GM12878 (cell line): Measurements from ENCODE around the gene JAKMIP1. TPM values are rescaled to one million over a fixed set of nuclear protein-coding genes. Genes with fewer than 3 reads are reported as not detected.

Experiments used
- ATAC-seq: fragments of 200-7000 bp; cut with Tn5 transposase; 3 replicates; pipeline ENCODE4 v1.9.1; 2020; ENCODE audit warnings: mild to moderate bottlenecking, moderate library complexity
- Bru-seq: library from RNA; stranded (reverse); fragments of 400-500 nt; gene quantifications from one replicate; lab custom pipeline; 2021; lab: Mats Ljungman, UMichigan
- BruChase-seq, 2 experiments: library from RNA; stranded (reverse); fragments of 400-500 nt; gene quantifications; one replicate each; lab custom pipeline; 2021; lab: Mats Ljungman, UMichigan
- BruUV-seq: library from RNA; stranded (reverse); fragments of 400-500 nt; replicated peaks from 2 replicates; lab custom pipeline; 2021; lab: Mats Ljungman, UMichigan
- CTCF ChIA-PET: fragments of 300-600 bp; sonication (Branson Sonifier 250); formaldehyde crosslinking; extraction: SDS; loops from one replicate; lab custom pipeline; 2021; ENCODE audit warnings: inconsistent platforms; lab: Yijun Ruan, JAX
- POLR2A ChIA-PET: fragments of 350-600 bp; formaldehyde crosslinking; extraction: SDS; loops from one replicate; lab custom pipeline; 2021; ENCODE audit warnings: inconsistent platforms; lab: Charles Lee
- RAD21 ChIA-PET: fragments of 300-600 bp; sonication (Branson Sonifier 250); formaldehyde crosslinking; loops from one replicate; lab custom pipeline; 2023; ENCODE audit warnings: antibody characterized with exemption; ENCODE audit not compliant: unreplicated experiment; lab: Charles Lee
- SMC1A ChIA-PET: fragments of 300-600 bp; sonication (Branson Sonifier 250); formaldehyde crosslinking; loops from one replicate; lab custom pipeline; 2023; ENCODE audit not compliant: unreplicated experiment, uncharacterized antibody; lab: Charles Lee
- DNase-seq: peaks from one replicate; pipeline ENCODE4 v3.0.0-alpha.2; 2011; ENCODE audit warnings: low read depth, low spot score
- FAIRE-seq: peaks from 3 replicates; lab custom pipeline; 2011; peaks lifted over from hg19 to GRCh38; lab: Jason Lieb, UNC
- H2AFZ ChIP-seq: 2 replicates; pipeline ENCODE4 v1.6.0; 2011; ENCODE audit warnings: low read depth, low read length, control low read depth; ENCODE audit not compliant: control insufficient read depth
- H3K27ac ChIP-seq: 2 replicates; pipeline ENCODE4 v1.5.1; 2011; ENCODE audit warnings: control low read depth; ENCODE audit not compliant: control insufficient read depth, insufficient read depth
- H3K27me3 ChIP-seq, 2 experiments: replicated peaks in 1 of 2; 2 replicates each; pipeline versions ENCODE4 v1.6.0 to v1.6.1; 2011; ENCODE audit warnings: low read length in 1 of 2; ENCODE audit not compliant: control insufficient read depth in 2 of 2, insufficient read depth in 2 of 2
- H3K36me3 ChIP-seq, 2 experiments: 2 replicates each; pipeline ENCODE4 v1.5.1; 2011; ENCODE audit warnings: low read length in 1 of 2; ENCODE audit not compliant: control insufficient read depth in 2 of 2, insufficient read depth in 2 of 2
- H3K4me1 ChIP-seq: 2 replicates; pipeline ENCODE4 v1.6.1; 2011; ENCODE audit warnings: mild to moderate bottlenecking, low read length, moderate library complexity, mixed read lengths; ENCODE audit not compliant: control insufficient read depth, insufficient read depth
- H3K4me2 ChIP-seq: 2 replicates; pipeline ENCODE4 v1.6.0; 2011; ENCODE audit warnings: control low read depth; ENCODE audit not compliant: control insufficient read depth, insufficient read depth
- H3K4me3 ChIP-seq: fragments of 200-600 bp; sonication (generic); 2 replicates; pipeline ENCODE4 v1.5.1; 2016
- H3K79me2 ChIP-seq: 2 replicates; pipeline ENCODE4 v1.6.0; 2011; ENCODE audit warnings: low read length; ENCODE audit not compliant: control insufficient read depth, insufficient read depth
- H3K9ac ChIP-seq: 2 replicates; pipeline ENCODE4 v1.8.0; 2011; ENCODE audit warnings: low read length, control low read depth, mixed read lengths; ENCODE audit not compliant: control insufficient read depth, insufficient read depth
- H3K9me3 ChIP-seq: replicated peaks from 3 replicates; pipeline ENCODE4 v1.5.1; 2011; ENCODE audit warnings: mild to moderate bottlenecking, low read length; ENCODE audit not compliant: control insufficient read depth, insufficient read depth
- H4K20me1 ChIP-seq: 2 replicates; pipeline ENCODE4 v1.6.0; 2011; ENCODE audit not compliant: control insufficient read depth, insufficient read depth
- CBFB ChIP-seq: IDR thresholded peaks from 2 replicates; pipeline ENCODE4 v1.6.1; 2016; ENCODE audit warnings: antibody characterized with exemption, low read depth
- HDGF ChIP-seq: fragments of 450-650 bp; IDR thresholded peaks from 2 replicates; pipeline ENCODE4 v1.6.1; 2016; ENCODE audit warnings: antibody characterized with exemption
- IKZF1 ChIP-seq: fragments of 450-650 bp; conservative IDR thresholded peaks from 2 replicates; pipeline ENCODE4 v1.6.1; 2017; ENCODE audit warnings: antibody characterized with exemption, mild to moderate bottlenecking
- MXI1 ChIP-seq: fragments of 150-350 bp; IDR thresholded peaks from 2 replicates; pipeline ENCODE4 v1.6.1; 2011; ENCODE audit warnings: low read depth, mild to moderate bottlenecking, inconsistent platforms, low read length, improper control_type of control experiment
- POLR2AphosphoS5 ChIP-seq: IDR thresholded peaks from 2 replicates; pipeline ENCODE4 v1.6.1; 2011; ENCODE audit warnings: mild to moderate bottlenecking, low read length, inconsistent platforms
- RELA ChIP-seq: fragments of 450-650 bp; IDR thresholded peaks from 2 replicates; pipeline ENCODE4 v1.8.0; 2014; ENCODE audit warnings: borderline replicate concordance; ENCODE audit not compliant: partially characterized antibody
- RFX5 ChIP-seq: IDR thresholded peaks from 2 replicates; pipeline ENCODE4 v1.6.1; 2011; ENCODE audit warnings: low read depth, low read length, improper control_type of control experiment
- SREBF1 ChIP-seq: IDR thresholded peaks from 2 replicates; pipeline ENCODE4 v1.6.1; 2012; ENCODE audit warnings: mild to moderate bottlenecking, low read length
- STAT1 ChIP-seq: fragments of 450-650 bp; conservative IDR thresholded peaks from 2 replicates; pipeline ENCODE4 v1.6.1; 2014; ENCODE audit warnings: antibody characterized with exemption, mild to moderate bottlenecking
- TAF1 ChIP-seq: IDR thresholded peaks from 2 replicates; pipeline ENCODE4 v1.6.1; 2011; ENCODE audit warnings: mild to moderate bottlenecking, low read depth, low read length, borderline replicate concordance
- WGBS: methylation state at CpG from one replicate; pipeline ENCODE4 v1.1.6; 2016; ENCODE audit warnings: low lambda C conversion rate; ENCODE audit not compliant: insufficient replicate concordance, insufficient coverage; ENCODE audit errors: missing lambda C conversion rate; 5-methylcytosine and 5-hydroxymethylcytosine counted together
- in situ Hi-C: fragments of 300-500 bp; cut with MboI; formaldehyde crosslinking; loops from 9 replicates; pipeline ENCODE4 v1.14.3; 2018; ENCODE audit warnings: mixed read lengths
- intact Hi-C: fragments of 100-400 bp; cut with micrococcal nuclease; formaldehyde crosslinking; loops from one replicate; pipeline ENCODE4 v1.14.2; 2022; ENCODE audit not compliant: unreplicated experiment
- long read RNA-seq, 2 experiments: library from polyadenylated mRNA; unstranded; transcript quantifications; one replicate each; pipeline ENCODE4 v2.0.0, GENCODE V29; 2019 to 2020
- polyA minus RNA-seq, 3 experiments: library from RNA; depleted of rRNA, polyadenylated mRNA; stranded (reverse); fragments of >200 nt; gene quantifications; 2 replicates each; pipeline ENCODE4 v1.2.3, GENCODE V29; 2011
- polyA plus RNA-seq, 11 experiments: library from polyadenylated mRNA; depleted of rRNA in 4 of 11; unstranded in 6 of 11; stranded (reverse) in 5 of 11; fragments of >200 nt; fragmentation: Nextera tagmentation in 4 of 11; fragmentation: Illumina TruSeq in 1 of 11; extraction: Ambion mirVana in 4 of 11; extraction: Trizol in 1 of 11; gene quantifications; 1 replicate in 1 of 11; 2 replicates in 10 of 11; pipeline versions ENCODE4 v1.2.1 to v1.2.3, GENCODE V29; 2011 to 2016; ENCODE audit warnings: inconsistent platforms in 2 of 11, missing spikeins in 2 of 11, low read depth in 1 of 11
- total RNA-seq, 4 experiments: library from RNA; depleted of rRNA in 3 of 4; stranded (reverse); fragments of >200 nt in 3 of 4; fragmentation: Illumina TruSeq in 1 of 4; extraction: Trizol in 1 of 4; gene quantifications; 2 replicates each; pipeline versions ENCODE4 v1.2.1 to v1.2.3, GENCODE V29; 2013 to 2021
- TF ChIP-seq, protein P1 (sequence below): fragments of 450-650 bp; IDR thresholded peaks from 2 replicates; pipeline ENCODE4 v1.6.1; 2017; ENCODE audit warnings: borderline replicate concordance
- TF ChIP-seq, protein P2 (sequence below): IDR thresholded peaks from 2 replicates; pipeline ENCODE4 v1.6.1; 2011; ENCODE audit warnings: mild to moderate bottlenecking, low read depth, low read length, moderate library complexity; ENCODE audit not compliant: insufficient replicate concordance
- TF ChIP-seq, protein P3 (sequence below): IDR thresholded peaks from 2 replicates; pipeline ENCODE4 v1.6.1; 2012; ENCODE audit warnings: low read depth, low read length, improper control_type of control experiment

Gene JAKMIP1
- 21.3 and 27.7 TPM in 2 replicates for total RNA-seq (2013; cell fraction: nucleolus; rRNA removed)
- total RNA-seq (2014; rRNA removed) (12.4 and 15.1 TPM in 2 replicates), total RNA-seq (2014; rRNA removed; fragmentation: Illumina TruSeq; extraction: Trizol) (8.7 and 9.5 TPM in 2 replicates), total RNA-seq (2021) (14.2 and 15.0 TPM in 2 replicates), polyA plus RNA-seq (2011; rRNA removed) (16.7 and 20.3 TPM in 2 replicates), polyA plus RNA-seq (2014; fragmentation: Illumina TruSeq; extraction: Trizol) (7.2 and 9.8 TPM in 2 replicates), polyA plus RNA-seq (2014; fragmentation: Nextera tagmentation; extraction: Ambion mirVana) (1 to 10 TPM in 1 of 2 experiments, under 1 TPM in 1; 0.52 to 1.6 TPM), polyA plus RNA-seq (2014; rRNA removed) (11.8 and 12.2 TPM in 2 replicates), polyA plus RNA-seq (2016; fragmentation: Nextera tagmentation; extraction: Ambion mirVana) (10 to 100 TPM; 15.9 to 16.6 TPM), polyA minus RNA-seq (2011; rRNA and poly(A)+ RNA removed) (6.1 and 12.1 TPM in 2 replicates), Bru-seq, nascent RNA (percentile 63 among the genes with signal in this experiment), BruChase-seq, experiment 1, labeled RNA remaining after a 6-hour chase (percentile 71 among the genes with signal in this experiment), BruChase-seq, experiment 2, labeled RNA remaining after a 2-hour chase (percentile 68 among the genes with signal in this experiment)
- 5.9 TPM for polyA plus RNA-seq (2011; ENCODE audit: low read depth)
- polyA plus RNA-seq (2011; cell fraction: cytosol; rRNA removed) = 12.9 and 19.9 TPM in 2 replicates
- 22.6 and 29.3 TPM in 2 replicates for polyA plus RNA-seq (2011; cell fraction: nucleus; rRNA removed)
- polyA plus RNA-seq (2012) = 8.7 and 10.8 TPM in 2 replicates
- 5.9 and 6.0 TPM in 2 replicates for polyA minus RNA-seq (2011; cell fraction: cytosol; rRNA and poly(A)+ RNA removed)
- polyA minus RNA-seq (2011; cell fraction: nucleus; rRNA and poly(A)+ RNA removed) = 11.4 and 21.7 TPM in 2 replicates
- long read RNA-seq, experiment 1, transcript JAKMIP1-201 (13 exons, 2,585 nt) = major isoform, 8 of 9 reads
- long read RNA-seq, experiment 1, partial matches to known transcripts = 1 of 9 reads
- long read RNA-seq, experiment 1, other reads (novel, unspliced or antisense) = 0 of 9 reads
- long read RNA-seq, experiment 2, transcript JAKMIP1-201 (13 exons, 2,585 nt) = major isoform, 11 of 17 reads
- long read RNA-seq, experiment 2, partial matches to known transcripts = 0 of 17 reads
- long read RNA-seq, experiment 2, other reads (novel, unspliced or antisense) = 6 of 17 reads

DNA sequence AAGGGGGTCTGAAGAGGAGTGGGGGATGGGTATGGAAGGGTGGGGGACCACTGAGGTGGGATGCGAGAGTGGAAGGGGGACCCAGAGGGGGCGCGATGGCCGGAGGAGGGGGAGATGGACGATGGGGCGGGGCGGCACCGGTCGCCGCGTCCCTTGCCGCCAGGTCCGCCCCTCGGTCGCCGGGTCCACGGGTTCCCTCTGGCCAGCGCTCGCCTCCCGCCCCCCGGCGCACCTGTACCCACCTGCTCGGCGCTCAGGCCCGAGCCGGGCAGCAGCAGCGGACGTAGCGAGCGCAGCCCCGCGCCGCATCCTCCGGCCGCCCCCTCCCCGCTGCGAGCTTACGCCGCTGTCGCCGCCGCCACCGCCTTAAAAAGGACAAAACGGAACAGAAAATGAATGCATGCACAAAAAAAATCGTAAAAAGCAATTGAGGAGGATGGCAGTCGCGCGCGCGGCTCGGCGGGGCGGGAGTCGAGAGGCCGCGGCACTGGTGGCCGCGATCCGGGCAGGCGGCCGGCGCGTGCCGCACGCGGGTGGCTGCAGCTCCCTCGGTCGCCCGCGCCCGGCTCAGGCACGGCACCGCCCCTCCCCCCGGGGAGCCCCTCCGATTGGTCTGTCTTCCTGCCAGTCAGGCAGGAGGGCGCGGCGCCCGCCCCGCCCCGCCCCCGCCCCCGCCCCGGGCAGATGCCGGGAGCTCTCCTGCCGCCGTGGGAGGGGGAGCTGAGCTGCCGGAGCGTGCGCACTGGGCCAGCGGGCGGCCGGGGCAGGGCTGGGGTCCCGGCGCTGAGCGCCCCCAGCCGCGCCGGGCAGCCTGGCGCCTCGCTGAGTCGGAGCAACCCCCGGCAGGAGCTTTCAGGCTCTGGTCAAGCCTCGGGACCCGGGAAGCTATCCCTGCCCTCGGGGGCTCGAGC lies at the start of gene JAKMIP1:
JAKMIP1 (minus strand) TSS at position 539 of the 911 bp plus-strand sequence. CDS start 87,699 bp downstream, outside the sequence.
- WGBS = 1% methylated on average over 82 of the region's 107 CpGs
- DNase-seq (no peak), FAIRE-seq (no peak), ATAC-seq (peak; percentile 62)
- H3K27ac ChIP-seq = peak within 1 kb of the TSS; percentile 85
- RAD21 ChIA-PET = interaction anchor here (0.6 to 8.0 kb wide), 18 partner anchors 9 to 375 kb away, joined by 3 to 120 read pairs (median 4); partner anchors contain the start of genes MAN2B2 and WFS1
- SMC1A ChIA-PET = interaction anchor here (0.9 to 10.3 kb wide), 11 partner anchors 9 to 112 kb away, joined by 3 to 161 read pairs (median 5); no protein-coding TSS in a partner anchor
- H3K9me3 ChIP-seq = peaks cover 3% of the 10 kb centered on the region; the same call in 2 of the 3 replicates
- no peaks in the 10 kb centered on the region for H4K20me1 ChIP-seq
- peak within 1 kb of the TSS; percentile 88 for H2AFZ ChIP-seq
- peaks cover 16% of the 10 kb centered on the region for H3K79me2 ChIP-seq
- in situ Hi-C loops = no loop called here
- H3K4me3 ChIP-seq = peak within 1 kb of the TSS; percentile 98
- CTCF ChIA-PET = interaction anchor here (0.6 to 4.1 kb wide), 10 partner anchors 14 to 505 kb away, joined by 3 to 34 read pairs (median 3); no protein-coding TSS in a partner anchor
- peaks cover 30% of the 10 kb centered on the region for H3K4me1 ChIP-seq
- BruUV-seq = no TSS peak
- H3K9ac ChIP-seq = peak within 1 kb of the TSS; percentile 94
- H3K4me2 ChIP-seq = peak within 1 kb of the TSS; percentile 99
- intact Hi-C loops = no loop called here
- POLR2A ChIA-PET = interaction anchor here (0.9 to 5.2 kb wide), 10 partner anchors 8 to 78 kb away, joined by 3 to 84 read pairs (median 4); partner anchors contain the start of gene WFS1
- H3K27me3 ChIP-seq = no peaks in the 10 kb centered on the region
- H3K36me3 ChIP-seq = no peaks in the 10 kb centered on the region; a peak in 1 of 4 replicates
- TF ChIP-seq, protein P1, sequence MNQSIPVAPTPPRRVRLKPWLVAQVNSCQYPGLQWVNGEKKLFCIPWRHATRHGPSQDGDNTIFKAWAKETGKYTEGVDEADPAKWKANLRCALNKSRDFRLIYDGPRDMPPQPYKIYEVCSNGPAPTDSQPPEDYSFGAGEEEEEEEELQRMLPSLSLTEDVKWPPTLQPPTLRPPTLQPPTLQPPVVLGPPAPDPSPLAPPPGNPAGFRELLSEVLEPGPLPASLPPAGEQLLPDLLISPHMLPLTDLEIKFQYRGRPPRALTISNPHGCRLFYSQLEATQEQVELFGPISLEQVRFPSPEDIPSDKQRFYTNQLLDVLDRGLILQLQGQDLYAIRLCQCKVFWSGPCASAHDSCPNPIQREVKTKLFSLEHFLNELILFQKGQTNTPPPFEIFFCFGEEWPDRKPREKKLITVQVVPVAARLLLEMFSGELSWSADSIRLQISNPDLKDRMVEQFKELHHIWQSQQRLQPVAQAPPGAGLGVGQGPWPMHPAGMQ = no peak
- no peak for TF ChIP-seq RFX5
- TF ChIP-seq, protein P2, sequence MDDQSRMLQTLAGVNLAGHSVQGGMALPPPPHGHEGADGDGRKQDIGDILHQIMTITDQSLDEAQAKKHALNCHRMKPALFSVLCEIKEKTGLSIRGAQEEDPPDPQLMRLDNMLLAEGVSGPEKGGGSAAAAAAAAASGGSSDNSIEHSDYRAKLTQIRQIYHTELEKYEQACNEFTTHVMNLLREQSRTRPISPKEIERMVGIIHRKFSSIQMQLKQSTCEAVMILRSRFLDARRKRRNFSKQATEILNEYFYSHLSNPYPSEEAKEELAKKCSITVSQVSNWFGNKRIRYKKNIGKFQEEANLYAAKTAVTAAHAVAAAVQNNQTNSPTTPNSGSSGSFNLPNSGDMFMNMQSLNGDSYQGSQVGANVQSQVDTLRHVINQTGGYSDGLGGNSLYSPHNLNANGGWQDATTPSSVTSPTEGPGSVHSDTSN = peak; percentile 92
- 0 out of 2 replicates have a peak, but pooled peaks have one; percentile 31 for TF ChIP-seq TAF1
- no peak for TF ChIP-seq HDGF
- TF ChIP-seq MXI1 = peak; percentile 55
- TF ChIP-seq POLR2AphosphoS5 = peak; percentile 3; the same call in 1 of the 2 replicates
- TF ChIP-seq, protein P3, sequence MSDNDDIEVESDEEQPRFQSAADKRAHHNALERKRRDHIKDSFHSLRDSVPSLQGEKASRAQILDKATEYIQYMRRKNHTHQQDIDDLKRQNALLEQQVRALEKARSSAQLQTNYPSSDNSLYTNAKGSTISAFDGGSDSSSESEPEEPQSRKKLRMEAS = 0 out of 2 replicates have a peak, but pooled peaks have one; percentile 51
- TF ChIP-seq IKZF1 = 0 out of 2 replicates have a peak, but pooled peaks have one; percentile 40
- no peak for TF ChIP-seq STAT1
- TF ChIP-seq CBFB = no peak
- no peak for TF ChIP-seq SREBF1
- TF ChIP-seq RELA = peak; percentile 23
